ENCODE data around the gene KREMEN1. TPM values are rescaled to one million over a fixed set of nuclear protein-coding genes. Genes with fewer than 3 reads are reported as not detected.

KREMEN1 gene
- total and polyA plus RNA-seq, 3 donors from 2014 or later: 42.5 to 54.9 (median 54.5) TPM

GRCh38 chr22:29134448-29134847 lies 61.6 kb downstream of the KREMEN1 start:
- H3K9me3 ChIP-seq: no peaks in the 10 kb centered on the region
- DNase-seq: no peak
- 89 to 95% methylated on average over 4 of the region's 4 CpGs for WGBS, 2 donors
- H3K27me3 ChIP-seq: no peaks in the 10 kb centered on the region
- TF ChIP-seq, protein P1, sequence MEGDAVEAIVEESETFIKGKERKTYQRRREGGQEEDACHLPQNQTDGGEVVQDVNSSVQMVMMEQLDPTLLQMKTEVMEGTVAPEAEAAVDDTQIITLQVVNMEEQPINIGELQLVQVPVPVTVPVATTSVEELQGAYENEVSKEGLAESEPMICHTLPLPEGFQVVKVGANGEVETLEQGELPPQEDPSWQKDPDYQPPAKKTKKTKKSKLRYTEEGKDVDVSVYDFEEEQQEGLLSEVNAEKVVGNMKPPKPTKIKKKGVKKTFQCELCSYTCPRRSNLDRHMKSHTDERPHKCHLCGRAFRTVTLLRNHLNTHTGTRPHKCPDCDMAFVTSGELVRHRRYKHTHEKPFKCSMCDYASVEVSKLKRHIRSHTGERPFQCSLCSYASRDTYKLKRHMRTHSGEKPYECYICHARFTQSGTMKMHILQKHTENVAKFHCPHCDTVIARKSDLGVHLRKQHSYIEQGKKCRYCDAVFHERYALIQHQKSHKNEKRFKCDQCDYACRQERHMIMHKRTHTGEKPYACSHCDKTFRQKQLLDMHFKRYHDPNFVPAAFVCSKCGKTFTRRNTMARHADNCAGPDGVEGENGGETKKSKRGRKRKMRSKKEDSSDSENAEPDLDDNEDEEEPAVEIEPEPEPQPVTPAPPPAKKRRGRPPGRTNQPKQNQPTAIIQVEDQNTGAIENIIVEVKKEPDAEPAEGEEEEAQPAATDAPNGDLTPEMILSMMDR (IDR thresholded peaks at IDR 0.05): no peak
- TF ChIP-seq POLR2A (IDR thresholded peaks at IDR 0.05): no peak
- intact Hi-C loops (cut with DNase I; ENCODE audit: low total_unique reads): no loop called here
- no peak overlapping the region for H3K27ac ChIP-seq
- H3K4me1 ChIP-seq: no peaks in the 10 kb centered on the region
- no peak overlapping the region for H3K4me3 ChIP-seq
- no peaks in the 10 kb centered on the region for H3K36me3 ChIP-seq (ENCODE audit: low read depth, missing control alignments)

DNA sequence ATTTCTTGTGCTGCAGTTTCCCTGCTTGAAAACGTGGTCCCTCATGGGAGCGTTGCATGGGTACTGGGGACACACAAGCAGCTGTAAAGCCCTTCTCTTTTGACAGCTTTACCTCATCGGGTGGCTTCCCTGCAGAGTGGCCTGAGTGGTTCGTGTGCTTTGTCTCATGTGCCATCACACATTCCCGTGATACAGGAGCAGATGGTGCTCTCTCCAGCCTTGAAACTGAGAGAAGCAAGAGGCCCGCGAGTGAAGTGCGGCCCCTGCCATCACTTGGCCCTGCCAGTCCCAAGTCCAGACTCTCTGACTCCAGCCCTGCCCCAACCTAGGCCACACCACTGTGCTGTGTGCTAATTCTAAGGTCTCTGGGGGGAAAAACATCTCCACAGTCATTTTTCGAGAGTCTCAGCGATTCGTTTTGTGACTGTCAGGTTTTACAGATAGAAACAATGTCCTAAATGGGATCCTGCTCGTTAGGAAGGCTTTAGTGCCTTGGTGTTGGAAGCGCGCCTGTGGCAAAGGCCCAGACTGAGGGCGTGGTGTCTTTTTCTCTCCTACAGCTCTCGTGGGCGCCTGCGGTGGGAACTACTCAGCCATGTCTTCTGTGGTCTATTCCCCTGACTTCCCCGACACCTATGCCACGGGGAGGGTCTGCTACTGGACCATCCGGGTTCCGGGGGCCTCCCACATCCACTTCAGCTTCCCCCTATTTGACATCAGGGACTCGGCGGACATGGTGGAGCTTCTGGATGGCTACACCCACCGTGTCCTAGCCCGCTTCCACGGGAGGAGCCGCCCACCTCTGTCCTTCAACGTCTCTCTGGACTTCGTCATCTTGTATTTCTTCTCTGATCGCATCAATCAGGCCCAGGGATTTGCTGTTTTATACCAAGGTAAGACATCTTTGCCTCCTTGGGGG lies 64.2 kb downstream of the KREMEN1 start:
- Histone ChIP-seq H3K27me3 (no peaks in the 10 kb centered on the region), H3K9me3 (no peaks in the 10 kb centered on the region), H3K4me3 (no peak overlapping the region), H3K36me3 (ENCODE audit: low read depth, missing control alignments) (no peaks in the 10 kb centered on the region), H3K4me1 (no peaks in the 10 kb centered on the region), H3K27ac (no peak overlapping the region)
- intact Hi-C loops (cut with DNase I; ENCODE audit: low total_unique reads): no loop called here
- TF ChIP-seq POLR2A (IDR thresholded peaks at IDR 0.05): no peak
- TF ChIP-seq, protein P1 (IDR thresholded peaks at IDR 0.05): no peak
- 85 to 87% methylated on average over 25 to 31 of the region's 31 CpGs for WGBS, 2 donors
- no peak for DNase-seq

DNA sequence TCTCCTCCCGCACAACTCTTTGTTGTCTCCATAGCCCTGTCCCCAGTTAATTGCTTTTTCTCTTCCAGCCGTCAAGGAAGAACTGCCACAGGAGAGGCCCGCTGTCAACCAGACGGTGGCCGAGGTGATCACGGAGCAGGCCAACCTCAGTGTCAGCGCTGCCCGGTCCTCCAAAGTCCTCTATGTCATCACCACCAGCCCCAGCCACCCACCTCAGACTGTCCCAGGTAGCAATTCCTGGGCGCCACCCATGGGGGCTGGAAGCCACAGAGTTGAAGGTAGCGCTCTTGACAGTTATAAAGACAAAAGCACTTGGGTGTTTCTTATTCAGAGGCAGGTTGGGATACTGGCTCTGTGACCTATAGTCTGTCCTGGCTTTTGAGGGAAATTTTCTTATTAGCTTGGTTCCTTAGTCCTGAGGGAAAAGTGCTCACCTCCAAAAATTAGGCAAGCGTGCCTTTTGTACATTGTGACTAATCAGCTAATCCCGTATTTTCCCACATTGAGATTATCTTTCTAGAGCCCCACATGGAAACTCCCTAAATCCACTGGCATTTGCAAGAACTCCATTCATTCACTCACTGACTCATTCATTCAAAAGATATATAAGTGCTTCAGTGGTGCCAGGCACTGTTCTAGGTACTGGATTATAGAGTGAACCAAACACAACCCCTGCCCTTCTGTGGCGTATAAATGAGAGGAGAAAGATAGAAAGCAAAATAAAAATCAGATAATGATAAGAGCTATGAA lies 65.9 kb downstream of the KREMEN1 start:
- TF ChIP-seq, protein P1 (IDR thresholded peaks at IDR 0.05): no peak
- TF ChIP-seq POLR2A (IDR thresholded peaks at IDR 0.05): no peak
- no peaks in the 10 kb centered on the region for H3K9me3 ChIP-seq
- no peaks in the 10 kb centered on the region for H3K27me3 ChIP-seq
- no peaks in the 10 kb centered on the region for H3K36me3 ChIP-seq (ENCODE audit: low read depth, missing control alignments)
- DNase-seq: no peak
- H3K4me1 ChIP-seq: peaks cover under 1% of the 10 kb centered on the region
- H3K4me3 ChIP-seq: no peak overlapping the region
- 93 to 95% methylated on average over 12 to 13 of the region's 13 CpGs for WGBS, 2 donors
- H3K27ac ChIP-seq: no peak overlapping the region
- intact Hi-C loops (cut with DNase I; ENCODE audit: low total_unique reads): no loop called here

DNA sequence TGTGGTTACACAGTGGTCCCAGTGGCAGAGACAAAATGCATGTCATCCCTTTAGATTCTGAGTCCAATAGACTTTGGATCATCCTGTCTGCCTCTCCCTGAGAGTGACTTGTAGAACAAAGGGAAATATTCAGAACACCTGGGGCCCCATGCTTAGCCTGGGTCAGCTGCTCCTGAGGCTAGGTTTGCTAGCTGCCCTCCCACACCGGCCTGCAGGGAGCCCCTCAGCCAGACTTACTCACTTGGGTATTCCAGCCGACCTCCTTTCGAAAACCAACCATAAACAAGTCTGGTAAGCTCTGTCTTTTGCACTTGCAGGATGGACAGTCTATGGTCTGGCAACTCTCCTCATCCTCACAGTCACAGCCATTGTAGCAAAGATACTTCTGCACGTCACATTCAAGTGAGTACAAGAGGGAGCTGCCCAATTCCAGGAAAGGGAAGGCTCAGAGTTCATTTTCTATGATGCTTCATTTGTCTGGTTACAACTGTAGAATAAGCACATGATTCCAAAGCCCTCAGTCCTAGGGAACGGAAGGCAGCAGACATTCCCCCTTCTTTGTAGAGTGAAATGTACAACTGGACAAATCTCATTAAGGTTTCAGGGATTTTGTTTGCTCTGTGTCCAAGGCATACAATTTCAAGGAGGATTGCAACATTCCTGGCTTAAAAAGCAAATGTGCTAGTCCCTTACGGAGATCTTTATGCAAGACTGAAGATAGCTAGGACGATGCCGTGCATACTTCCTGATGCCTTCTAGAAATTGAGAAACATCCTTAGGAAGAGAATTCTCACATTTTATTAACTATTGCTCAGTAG lies 67.3 kb downstream of the KREMEN1 start:
- Histone ChIP-seq H3K4me3 (no peak overlapping the region), H3K36me3 (ENCODE audit: low read depth, missing control alignments) (no peaks in the 10 kb centered on the region), H3K27ac (no peak overlapping the region), H3K9me3 (no peaks in the 10 kb centered on the region), H3K27me3 (no peaks in the 10 kb centered on the region), H3K4me1 (peaks cover 11% of the 10 kb centered on the region)
- DNase-seq: no peak
- TF ChIP-seq, protein P1 (IDR thresholded peaks at IDR 0.05): no peak
- TF ChIP-seq POLR2A (IDR thresholded peaks at IDR 0.05): no peak
- intact Hi-C loops (cut with DNase I; ENCODE audit: low total_unique reads): no loop called here
- WGBS, 2 donors: 62 to 79% methylated on average over 8 of the region's 8 CpGs
